Measurements from ENCODE around the gene RASIP1. TPM values are rescaled to one million over a fixed set of nuclear protein-coding genes. Genes with fewer than 3 reads are reported as not detected.

RASIP1 gene
- total RNA-seq, 1 experiment from 2014 or later: 0.14 TPM

DNA sequence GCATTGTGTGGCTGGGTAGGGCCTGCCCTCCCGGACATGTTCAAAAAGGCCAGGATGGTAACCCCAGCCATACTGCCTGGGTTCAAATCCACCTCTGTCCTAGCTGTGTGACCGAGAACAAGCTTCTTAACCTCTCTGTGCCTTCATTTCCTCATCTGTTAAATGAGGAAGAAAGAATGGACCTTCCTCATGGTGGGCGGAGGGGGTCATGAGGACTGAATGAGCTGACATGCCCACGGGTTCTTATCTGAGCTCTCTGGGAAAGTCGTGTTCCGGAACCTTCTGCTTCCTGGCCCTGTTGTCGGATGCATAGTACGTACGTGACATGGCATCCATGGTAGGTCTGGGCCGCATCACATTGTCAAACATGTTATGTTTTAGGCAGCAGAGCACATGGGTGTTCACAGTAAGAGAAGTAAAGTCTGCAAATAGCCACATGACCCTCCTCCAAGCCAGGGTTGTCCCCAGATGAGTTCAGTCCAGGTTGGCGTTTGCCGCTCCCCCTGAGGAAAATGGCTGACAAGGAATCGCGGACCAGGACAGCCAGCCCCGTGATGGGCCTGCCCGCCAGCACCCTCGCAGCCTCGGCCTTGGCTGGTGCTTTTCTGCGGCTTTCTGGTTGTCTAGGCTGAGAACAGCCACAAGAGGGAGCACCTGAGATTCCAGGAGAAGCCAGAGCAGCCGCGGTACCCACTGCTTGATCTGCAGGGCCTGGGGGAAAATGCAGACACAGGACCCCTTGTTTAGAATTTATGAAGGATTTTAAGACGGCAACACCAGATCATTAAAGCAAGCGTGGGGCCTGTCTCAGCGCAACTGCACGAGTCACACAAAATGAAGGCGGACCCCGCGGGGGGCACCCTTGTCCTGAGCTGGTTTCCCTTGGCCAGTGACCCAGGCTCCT, 65.2 kb downstream of the RASIP1 start:
- peak; percentile 76 for DNase-seq (ENCODE audit: low spot score)

DNA sequence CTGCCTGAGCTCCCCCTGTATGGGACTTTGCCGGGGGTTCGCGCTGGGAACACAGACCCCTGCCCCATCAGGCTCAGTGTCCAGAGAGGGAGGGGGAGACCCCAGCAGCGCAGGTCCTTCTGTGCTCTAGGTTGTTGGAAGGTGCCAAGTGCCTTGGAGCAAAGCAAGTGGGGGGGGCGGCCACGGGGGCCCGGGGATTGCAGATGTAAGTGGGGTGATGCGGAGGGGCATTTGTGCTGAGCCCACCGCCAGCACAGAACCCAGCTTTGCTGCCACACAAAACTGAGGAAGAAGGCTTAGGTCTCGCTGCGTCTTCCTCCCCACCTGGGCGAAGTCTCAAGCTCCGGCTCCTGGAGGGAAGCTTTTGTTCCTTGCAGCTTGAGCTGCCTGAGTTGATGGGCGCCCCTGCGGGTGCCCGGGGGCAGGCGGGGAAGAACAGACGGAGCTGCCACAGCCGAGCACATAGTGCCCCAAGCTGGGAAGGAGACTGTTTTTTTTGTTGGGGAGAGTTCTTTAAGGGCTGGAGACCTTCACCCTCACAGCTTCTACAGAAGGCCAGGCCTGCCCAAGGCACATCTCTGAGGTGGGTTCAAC, 66.1 kb downstream of the RASIP1 start:
- DNase-seq (ENCODE audit: low spot score): no peak

DNA sequence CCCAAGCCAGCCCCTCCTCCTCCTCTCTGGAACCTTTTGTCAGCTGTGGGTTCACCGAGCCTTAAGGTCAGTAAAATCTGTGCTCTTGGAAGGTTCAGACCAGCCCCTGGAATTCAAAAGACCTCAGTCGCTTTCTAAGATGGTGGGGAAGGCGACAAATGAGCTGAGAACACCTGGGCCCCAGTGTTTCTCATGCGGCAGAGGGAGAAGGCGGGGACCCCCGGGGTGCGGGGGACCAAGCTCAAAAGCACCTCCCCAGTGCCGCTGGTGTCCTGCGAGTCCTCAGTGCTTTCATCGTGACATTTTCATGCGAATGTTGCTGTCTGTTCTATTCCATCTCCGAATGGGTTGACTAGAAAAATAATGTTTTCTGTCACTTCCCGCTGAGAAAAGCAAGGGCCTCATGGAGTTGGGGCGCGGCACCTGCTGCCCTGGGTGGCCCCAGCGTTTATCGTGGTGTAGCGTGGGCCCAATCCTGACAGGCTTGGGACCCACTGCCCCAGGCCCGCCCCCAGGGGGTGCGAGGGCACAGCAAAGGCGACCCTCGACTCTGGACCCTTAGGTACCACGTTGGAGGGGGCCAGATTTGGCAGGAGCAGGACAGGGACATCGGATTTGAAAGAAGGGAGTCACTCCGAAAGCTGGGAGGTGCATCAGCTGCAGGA, 66.8 kb downstream of the RASIP1 start:
- DNase-seq (ENCODE audit: low spot score): no peak

DNA sequence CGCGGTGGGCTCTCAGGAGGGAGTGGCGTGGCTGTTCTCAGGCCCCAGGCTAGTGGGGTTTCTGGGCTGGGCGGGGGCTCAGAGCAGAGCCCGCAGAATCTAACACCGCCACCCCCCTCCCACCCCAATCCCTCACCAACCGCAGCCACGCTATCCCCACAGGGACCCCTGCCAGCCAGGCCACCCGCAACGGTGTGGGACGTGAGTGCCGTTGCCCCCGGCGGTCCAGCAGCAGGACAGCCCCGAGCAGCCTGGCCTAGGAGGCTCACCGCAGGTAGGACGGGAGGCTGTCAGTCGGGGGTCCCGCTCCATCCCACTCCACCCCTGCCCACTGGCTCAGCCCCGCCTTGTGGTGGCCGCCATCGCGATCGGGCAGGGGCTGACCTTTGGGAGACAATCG, 67.4 kb downstream of the RASIP1 start, which contains the start of gene NTN5:
TSS of gene NTN5 (minus strand) at position 24 of the 400 bp plus-strand sequence. CDS start 2,031 bp downstream, outside the sequence.
- no peak for DNase-seq (ENCODE audit: low spot score)

DNA sequence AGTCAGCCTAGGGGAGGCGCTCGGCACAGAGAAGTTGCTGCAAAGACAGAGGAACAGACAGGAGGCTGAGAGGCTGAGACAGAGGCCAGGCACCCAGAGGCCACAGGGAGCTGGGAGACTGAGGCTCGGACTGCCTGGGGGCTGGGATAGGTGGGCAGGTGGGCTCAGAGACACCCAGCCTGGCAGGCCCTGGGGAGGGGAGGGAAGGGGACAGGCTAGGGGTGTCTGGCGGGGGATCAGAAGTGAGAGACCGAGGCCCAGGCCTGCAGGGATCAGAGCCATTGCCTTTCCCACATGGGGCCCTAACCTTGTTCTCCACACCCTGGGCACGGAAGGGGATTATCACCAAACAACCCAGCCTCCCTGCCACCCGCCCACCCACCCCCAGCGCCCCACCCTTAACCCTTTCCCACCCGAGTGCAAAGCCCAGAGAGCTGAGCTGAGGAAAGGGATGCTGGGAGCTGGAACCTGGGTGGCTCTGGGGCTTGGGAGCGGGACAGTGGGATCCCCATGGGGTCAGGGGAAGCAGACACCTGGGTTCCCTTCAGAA, 68.9 kb downstream of the RASIP1 start:
- no peak for DNase-seq (ENCODE audit: low spot score)

DNA sequence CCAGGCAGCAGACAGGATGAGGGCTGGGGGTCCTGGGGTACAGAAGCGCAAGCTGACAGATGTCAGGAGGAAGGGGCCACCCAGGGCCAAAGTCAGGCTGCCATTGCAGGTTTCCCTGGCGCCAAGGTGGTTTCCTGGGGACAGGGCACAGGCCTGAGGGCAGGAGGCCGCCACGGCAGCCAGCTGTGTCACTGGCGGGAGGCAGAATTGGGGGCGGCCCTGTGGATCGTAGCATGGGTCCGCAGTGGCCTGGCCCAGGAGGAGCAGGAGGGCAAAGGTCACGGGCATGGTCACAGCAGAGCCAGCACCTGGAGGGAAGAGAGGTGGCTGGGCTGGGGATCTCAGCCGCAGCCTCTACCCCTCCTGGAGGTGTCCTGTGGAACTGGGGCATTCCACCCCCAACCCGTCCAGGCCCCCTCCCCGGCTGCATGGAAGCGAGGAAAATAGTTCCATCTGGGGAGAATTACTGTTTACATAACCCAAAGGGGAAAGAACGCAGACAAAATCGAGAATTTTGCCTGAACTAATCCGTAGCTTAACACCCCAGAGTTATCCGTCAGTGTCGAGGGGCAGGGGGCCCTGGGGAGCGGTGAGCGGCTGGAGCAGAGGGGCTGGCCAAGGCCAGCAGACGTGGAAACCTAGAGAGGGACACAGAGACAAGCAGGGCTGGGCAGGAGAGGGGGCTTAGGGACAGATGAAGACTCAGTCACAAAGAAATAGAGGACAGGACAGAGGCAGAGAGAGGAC, 69.5 kb downstream of the RASIP1 start:
- no peak for DNase-seq (ENCODE audit: low spot score)

Other genes starting within 250 kb of the RASIP1 start
- 0.43 TPM in 1 of 2 replicates, not detected in the other for gene LMTK3, start 228.8 kb downstream of the RASIP1 start, total RNA-seq (2014; rRNA removed; shearing (Covaris generic))
- gene SULT2B1, start 188.4 kb downstream of the RASIP1 start, total RNA-seq (2014; rRNA removed; shearing (Covaris generic)): 0.23 TPM in 1 of 2 replicates, not detected in the other
- not detected in 2 replicates for gene SPACA4, start 133.9 kb downstream of the RASIP1 start, total RNA-seq (2014; rRNA removed; shearing (Covaris generic))
- 0.06 and 1.6 TPM in 2 replicates for gene FAM83E, start 125.5 kb downstream of the RASIP1 start, total RNA-seq (2014; rRNA removed; shearing (Covaris generic))
- 1,978 and 2,048 TPM in 2 replicates for gene RPL18, start 121.4 kb downstream of the RASIP1 start, total RNA-seq (2014; rRNA removed; shearing (Covaris generic))
- 6.5 and 9.0 TPM in 2 replicates for gene SPHK2, start 121.1 kb downstream of the RASIP1 start, total RNA-seq (2014; rRNA removed; shearing (Covaris generic))
- gene DBP, start 103.2 kb downstream of the RASIP1 start, total RNA-seq (2014; rRNA removed; shearing (Covaris generic)): 14.0 and 34.2 TPM in 2 replicates
- gene CA11, start 94.4 kb downstream of the RASIP1 start, total RNA-seq (2014; rRNA removed; shearing (Covaris generic)): 2.2 and 8.3 TPM in 2 replicates
- 0.58 TPM in 1 of 2 replicates, not detected in the other for gene NTN5, start 67.6 kb downstream of the RASIP1 start, total RNA-seq (2014; rRNA removed; shearing (Covaris generic))
- not detected in 2 replicates for gene FUT2, start 44.6 kb downstream of the RASIP1 start, total RNA-seq (2014; rRNA removed; shearing (Covaris generic))
- gene MAMSTR, start 20.9 kb downstream of the RASIP1 start, total RNA-seq (2014; rRNA removed; shearing (Covaris generic)): 0.31 and 0.51 TPM in 2 replicates
- not detected in 2 replicates for gene IZUMO1, start 6.3 kb upstream of the RASIP1 start, total RNA-seq (2014; rRNA removed; shearing (Covaris generic))
- 0.25 TPM in 1 of 2 replicates, not detected in the other for gene FUT1, start 12.0 kb upstream of the RASIP1 start, total RNA-seq (2014; rRNA removed; shearing (Covaris generic))
- not detected in 2 replicates for gene FGF21, start 14.9 kb upstream of the RASIP1 start, total RNA-seq (2014; rRNA removed; shearing (Covaris generic))
- 45.4 and 47.3 TPM in 2 replicates for gene BCAT2, start 70.4 kb upstream of the RASIP1 start, total RNA-seq (2014; rRNA removed; shearing (Covaris generic))
- gene HSD17B14, start 95.9 kb upstream of the RASIP1 start, total RNA-seq (2014; rRNA removed; shearing (Covaris generic)): not detected in 2 replicates
- gene PLEKHA4, start 128.0 kb upstream of the RASIP1 start, total RNA-seq (2014; rRNA removed; shearing (Covaris generic)): 2.9 and 5.4 TPM in 2 replicates
- gene PPP1R15A, start 131.8 kb upstream of the RASIP1 start, total RNA-seq (2014; rRNA removed; shearing (Covaris generic)): 15.8 and 16.1 TPM in 2 replicates
- not detected in 2 replicates for gene TULP2, start 158.1 kb upstream of the RASIP1 start, total RNA-seq (2014; rRNA removed; shearing (Covaris generic))
- gene NUCB1, start 159.7 kb upstream of the RASIP1 start, total RNA-seq (2014; rRNA removed; shearing (Covaris generic)): 199 and 224 TPM in 2 replicates
- 0.27 TPM in 1 of 2 replicates, not detected in the other for gene DHDH, start 193.1 kb upstream of the RASIP1 start, total RNA-seq (2014; rRNA removed; shearing (Covaris generic))
- 132 and 135 TPM in 2 replicates for gene BAX, start 214.3 kb upstream of the RASIP1 start, total RNA-seq (2014; rRNA removed; shearing (Covaris generic))
- gene FTL, start 224.7 kb upstream of the RASIP1 start, total RNA-seq (2014; rRNA removed; shearing (Covaris generic)): 22,782 and 25,960 TPM in 2 replicates